Right hindlimb (tissue), 1 donor: Measurements from ENCODE around the gene FAM20C.
"Not testable (repeated sequence)": the region's sequence is repeated elsewhere in the genome, so short reads cannot be mapped to it uniquely, and the experiment has no call there.

Source experiments
- DNase-seq: peaks from one replicate; pipeline ENCODE4 v3.0.0-alpha.2; 2018

Gene FAM20C

GRCh38 chr7:230274-230673 lies 37.9 kb downstream of the FAM20C start:
- peak; percentile 22 for DNase-seq

DNA sequence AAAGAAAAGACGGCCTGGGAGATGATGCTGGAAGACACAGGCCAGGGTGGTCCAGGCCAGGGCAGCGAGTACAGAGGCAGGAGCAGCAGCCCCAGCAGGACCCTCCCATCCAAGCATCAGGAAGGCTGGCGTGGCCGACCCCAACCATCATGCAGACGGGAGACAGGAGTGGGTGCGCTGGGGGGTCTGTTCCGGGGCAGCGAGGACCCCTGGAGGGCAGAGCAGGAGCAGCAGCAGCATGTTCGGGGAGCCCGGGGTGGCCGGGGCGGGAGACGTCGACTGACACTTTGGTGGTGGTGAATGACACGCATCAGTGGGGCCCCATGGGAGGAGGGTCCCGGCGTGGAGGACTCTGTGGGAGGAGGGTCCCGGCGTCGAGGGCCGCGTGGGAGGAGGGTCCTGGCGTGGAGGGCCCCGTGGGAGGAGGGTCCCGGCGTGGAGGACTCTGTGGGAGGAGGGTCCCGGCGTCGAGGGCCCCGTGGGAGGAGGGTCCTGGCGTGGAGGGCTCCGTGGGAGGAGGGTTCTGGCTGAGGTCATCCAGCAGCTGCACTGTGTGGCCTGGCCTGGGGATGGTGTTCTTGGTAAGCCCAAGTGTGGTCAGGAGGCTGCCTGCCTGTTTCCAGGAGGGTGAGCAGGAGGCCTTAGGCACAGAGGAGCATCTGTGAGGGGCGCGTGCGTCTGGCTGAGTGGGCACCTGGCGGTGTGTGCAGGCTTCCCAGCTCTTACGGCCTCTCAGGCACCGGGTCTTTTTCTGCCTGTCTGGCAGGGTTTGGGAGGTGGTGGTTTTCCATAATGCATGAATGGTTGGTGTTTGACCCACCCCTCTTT lies 38.9 kb downstream of the FAM20C start:
- peak; percentile 31 for DNase-seq

- DNase-seq: peak; percentile 24
Observed at GRCh38 chr7:231858-232246, 39.5 kb downstream of the FAM20C start.

DNA sequence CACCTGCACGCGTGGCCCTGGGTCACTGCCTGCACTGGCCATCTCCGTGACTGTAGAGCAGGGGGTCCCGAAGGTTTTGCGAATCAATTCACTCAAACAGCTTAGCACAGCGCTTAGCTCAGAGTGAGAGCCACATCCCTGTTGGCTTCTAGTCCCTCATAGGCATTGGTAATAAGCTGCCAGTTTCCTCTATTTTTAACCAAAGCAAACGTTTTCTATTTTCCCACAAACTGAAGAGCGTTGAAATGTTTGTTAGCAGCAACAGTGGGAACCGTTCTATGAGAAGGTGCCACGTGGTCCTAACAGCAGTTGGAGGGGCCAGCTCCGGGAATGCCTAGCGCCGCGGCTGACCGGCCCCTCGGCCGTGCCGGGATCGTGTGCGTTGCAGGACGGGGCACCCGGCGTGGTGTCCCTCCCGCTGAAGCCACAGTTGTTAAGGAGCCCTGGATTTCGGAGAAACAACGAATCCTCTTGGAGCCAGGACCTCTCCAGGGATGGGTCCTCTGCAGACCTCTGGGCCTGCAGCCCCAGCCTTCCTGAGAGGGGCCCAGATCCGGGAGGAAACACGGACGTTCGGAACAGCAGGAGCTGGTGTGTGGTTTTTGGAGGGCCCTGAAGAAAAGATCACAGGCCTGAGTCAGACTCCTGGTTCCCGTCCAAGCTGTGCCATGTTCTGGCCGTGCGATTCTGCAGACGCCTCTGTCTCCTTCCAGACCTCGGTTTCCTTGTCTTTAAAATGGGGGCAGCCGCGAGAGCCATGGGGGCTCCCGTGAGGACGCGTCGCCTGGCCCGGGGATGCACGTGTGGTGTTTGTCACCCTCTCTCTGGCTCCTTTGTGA lies 40.3 kb downstream of the FAM20C start:
- DNase-seq: peak; percentile 67

DNA sequence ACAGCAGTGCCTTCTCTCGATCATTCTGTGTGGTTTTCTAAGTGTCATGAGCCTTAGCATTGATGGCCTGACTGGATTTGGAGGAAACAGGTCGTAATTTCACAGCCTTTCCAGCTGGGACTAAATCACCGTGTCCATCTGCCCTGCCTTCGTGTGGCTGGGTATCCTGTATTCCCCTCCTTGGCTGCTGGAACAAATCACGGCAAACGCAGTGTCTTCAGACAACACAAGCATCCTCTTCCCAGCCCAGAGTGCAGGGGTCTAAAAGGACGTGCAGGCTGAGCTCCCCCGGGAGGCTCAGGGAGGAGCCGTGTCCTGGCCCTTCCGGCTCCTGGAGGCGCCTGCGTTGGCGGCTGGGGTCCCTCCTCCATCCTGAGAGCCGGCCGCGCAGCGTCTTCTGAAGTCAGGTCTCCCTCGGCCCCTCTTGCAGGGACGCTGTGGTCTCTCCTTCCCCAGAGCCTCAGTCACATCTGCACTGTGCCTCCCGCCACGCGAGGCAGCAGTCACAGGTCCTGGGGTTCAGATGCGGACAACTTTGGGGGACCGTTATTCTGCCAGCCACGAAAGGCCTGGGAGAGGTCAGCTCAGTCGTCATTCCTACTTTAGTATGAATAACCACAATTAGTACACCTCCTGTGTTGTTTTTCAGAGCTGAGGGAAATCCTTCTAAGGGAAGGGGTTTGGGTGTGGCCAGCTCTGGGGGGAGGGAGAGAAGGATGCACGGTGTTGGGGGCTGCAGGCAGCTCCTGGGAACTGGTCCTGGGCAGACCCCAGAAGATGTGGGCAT lies 41.1 kb downstream of the FAM20C start:
- peak; percentile 64 for DNase-seq

- peak; percentile 30 for DNase-seq
Observed at GRCh38 chr7:234051-234707, 41.8 kb downstream of the FAM20C start.

DNA sequence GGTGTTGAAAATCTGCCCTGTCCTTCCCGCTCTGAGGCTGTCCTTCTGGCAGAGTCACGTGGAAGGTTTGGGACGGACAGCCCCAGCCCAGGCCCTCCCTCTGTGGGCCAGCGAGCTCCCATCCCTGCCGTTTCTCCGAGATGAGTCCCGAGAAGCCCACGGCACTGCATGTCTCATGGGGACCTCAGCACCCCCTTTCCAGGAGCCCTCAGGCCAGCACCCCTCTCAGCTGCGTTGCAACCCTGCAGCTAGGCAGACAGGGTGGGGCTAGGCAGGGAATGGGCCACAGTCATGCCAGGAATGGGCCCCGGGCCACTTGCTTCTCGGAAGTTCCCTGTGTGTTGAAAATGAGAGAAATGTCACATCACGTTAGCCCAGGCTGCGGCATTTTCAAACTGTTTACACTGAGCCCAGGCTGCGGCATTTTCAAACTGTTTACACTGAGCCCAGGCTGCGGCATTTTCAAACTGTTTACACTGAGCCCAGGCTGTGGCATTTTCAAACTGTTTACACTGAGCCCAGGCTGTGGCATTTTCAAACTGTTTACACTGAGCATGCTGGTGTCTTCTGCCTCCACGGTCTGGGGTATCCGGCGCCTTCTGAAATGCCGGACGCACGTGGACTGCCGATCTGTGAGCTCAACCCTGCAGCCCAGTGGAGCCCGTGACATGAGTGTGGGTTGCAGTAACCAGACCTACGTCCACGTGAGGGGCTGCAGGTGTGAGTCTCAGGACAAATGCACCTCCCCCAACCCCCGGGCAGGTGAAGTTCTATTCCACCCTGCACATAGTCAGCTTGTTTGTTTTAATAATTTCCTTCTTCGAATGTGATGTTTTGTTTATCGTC lies 42.6 kb downstream of the FAM20C start:
- peak; percentile 59 for DNase-seq

GRCh38 chr7:235576-236395 lies 43.4 kb downstream of the FAM20C start:
- peak; percentile 36 for DNase-seq

- DNase-seq: no peak
Observed at GRCh38 chr7:236967-237366, 44.6 kb downstream of the FAM20C start.

DNA sequence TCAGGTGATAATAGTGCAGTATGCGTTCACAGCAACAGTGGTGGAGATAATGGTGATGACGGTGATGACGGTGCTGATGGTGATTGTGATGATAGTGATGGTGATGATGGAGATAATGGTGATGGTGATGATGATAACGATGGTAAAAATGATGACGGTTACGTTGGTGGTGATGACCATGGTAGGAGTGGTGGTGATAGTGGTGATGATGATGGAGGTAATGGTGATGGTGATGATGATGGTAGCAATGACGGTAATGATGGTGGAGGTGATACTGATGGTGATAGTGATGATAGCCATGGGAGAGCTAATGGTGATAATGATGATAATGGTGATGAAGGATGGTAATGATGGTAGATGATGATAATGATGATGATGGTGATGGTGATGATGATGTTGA lies 45.0 kb downstream of the FAM20C start:
- DNase-seq: no peak

DNA sequence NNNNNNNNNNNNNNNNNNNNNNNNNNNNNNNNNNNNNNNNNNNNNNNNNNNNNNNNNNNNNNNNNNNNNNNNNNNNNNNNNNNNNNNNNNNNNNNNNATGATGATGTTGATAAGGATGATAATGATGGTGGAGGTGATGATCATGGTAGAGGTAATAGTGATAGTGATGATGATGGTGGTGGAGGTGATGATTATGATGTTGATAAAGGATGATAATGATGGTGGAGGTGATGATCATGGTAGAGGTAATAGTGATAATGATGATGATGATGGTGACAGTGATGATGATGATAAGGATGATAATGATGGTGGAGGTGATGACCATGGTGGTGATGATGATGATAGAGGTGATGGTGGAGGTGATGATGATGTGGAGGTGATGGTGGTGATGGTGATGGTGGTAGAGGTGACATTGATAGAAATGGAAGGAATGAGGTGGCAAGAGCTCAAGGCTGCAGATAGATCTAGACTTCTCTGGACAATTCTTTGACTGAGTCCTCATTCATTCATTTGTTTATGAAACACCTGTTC lies 47.8 kb downstream of the FAM20C start:
- no peak for DNase-seq

- no peak for DNase-seq
Observed at GRCh38 chr7:240887-241421, 48.6 kb downstream of the FAM20C start.

DNA sequence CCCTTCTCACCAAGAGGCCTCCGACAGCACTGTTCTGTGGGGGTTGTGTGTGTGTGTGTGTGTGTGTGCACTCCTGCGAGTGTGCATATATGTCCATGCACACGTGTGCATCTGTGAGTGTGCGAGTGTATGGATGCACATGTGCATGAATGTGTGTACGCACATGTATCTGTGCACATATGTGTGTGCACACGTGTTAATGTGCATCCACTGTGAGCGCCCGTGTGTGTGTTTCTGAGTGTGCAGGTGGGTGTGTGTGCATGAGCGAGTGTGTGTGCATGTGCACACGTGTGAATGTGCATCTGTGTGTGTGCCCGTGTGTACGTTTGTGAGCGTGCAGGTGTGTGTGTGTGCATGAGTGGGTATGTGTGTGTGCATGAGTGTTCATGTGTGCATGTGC lies 49.1 kb downstream of the FAM20C start:
- no peak for DNase-seq

DNA sequence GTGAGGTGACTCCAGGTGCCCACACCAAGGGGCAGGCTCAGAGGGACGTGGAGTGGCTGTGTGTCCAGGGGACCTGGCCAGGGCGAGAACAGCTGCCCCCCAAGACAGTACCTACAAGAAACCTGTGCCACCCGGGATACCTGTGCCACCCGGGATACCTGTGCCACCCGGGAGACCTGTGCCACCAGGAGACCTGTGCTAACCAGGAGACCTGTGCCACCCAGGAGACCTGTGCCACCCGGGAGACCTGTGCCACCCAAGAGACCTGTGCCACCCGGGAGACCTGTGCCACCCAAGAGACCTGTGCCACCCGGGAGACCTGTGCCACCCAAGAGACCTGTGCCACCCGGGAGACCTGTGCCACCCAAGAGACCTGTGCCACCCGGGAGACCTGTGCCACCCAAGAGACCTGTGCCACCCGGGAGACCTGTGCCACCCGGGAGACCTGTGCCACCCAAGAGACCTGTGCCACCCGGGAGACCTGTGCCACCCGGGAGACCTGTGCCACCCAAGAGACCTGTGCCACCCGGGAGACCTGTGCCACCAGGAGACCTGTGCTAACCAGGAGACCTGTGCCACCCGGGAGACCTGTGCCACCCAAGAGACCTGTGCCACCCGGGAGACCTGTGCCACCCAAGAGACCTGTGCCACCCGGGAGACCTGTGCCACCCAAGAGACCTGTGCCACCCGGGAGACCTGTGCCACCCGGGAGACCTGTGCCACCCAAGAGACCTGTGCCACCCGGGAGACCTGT lies 50.6 kb downstream of the FAM20C start:
- not testable (repeated sequence) for DNase-seq

DNA sequence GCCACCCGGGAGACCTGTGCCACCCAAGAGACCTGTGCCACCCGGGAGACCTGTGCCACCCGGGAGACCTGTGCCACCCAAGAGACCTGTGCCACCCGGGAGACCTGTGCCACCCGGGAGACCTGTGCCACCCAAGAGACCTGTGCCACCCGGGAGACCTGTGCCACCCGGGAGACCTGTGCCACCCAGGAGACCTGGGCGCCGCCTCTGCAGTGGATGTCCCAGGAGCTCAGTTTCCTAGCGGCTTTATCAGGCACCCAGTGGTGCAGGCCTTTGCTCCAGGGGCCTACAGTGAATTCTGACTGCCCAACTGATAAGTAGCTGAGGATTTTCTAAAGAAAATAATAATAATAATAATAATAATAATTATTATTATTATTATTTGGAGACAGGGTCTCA lies 51.2 kb downstream of the FAM20C start:
- DNase-seq: not testable (repeated sequence)

- DNase-seq: no peak
Observed at GRCh38 chr7:244974-245373, 52.6 kb downstream of the FAM20C start.

GRCh38 chr7:245574-246295 lies 53.4 kb downstream of the FAM20C start:
- no peak for DNase-seq

DNA sequence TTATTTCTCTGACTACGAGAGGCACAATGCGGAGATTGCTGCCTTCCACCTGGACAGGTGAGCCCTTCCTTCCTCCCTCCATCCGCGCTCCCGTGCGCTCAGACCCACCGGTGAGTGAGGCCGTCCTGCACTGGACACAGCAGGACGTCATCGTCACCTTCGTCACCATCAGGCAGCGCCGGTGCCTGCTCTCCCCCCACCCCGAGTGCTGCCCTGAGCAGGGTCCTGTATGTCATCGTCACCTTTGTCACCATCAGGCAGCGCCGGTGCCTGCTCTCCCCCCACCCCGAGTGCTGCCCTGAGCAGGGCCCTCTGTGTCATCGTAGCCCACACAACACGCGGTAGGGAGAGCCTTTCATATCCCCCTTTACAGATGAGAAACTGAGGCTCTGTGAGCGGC lies 54.1 kb downstream of the FAM20C start:
- no peak for DNase-seq

- DNase-seq: no peak
Observed at GRCh38 chr7:247181-247580, 54.8 kb downstream of the FAM20C start.
